ENCODE data around the gene CMIP. TPM values are rescaled to one million over a fixed set of nuclear protein-coding genes. Genes with fewer than 3 reads are reported as not detected.
A peak's percentile ranks its signal among the peaks of the same experiment; 100 is the strongest.

CMIP gene
- total RNA-seq, 1 experiment from 2014 or later, result 12.7 TPM

DNA sequence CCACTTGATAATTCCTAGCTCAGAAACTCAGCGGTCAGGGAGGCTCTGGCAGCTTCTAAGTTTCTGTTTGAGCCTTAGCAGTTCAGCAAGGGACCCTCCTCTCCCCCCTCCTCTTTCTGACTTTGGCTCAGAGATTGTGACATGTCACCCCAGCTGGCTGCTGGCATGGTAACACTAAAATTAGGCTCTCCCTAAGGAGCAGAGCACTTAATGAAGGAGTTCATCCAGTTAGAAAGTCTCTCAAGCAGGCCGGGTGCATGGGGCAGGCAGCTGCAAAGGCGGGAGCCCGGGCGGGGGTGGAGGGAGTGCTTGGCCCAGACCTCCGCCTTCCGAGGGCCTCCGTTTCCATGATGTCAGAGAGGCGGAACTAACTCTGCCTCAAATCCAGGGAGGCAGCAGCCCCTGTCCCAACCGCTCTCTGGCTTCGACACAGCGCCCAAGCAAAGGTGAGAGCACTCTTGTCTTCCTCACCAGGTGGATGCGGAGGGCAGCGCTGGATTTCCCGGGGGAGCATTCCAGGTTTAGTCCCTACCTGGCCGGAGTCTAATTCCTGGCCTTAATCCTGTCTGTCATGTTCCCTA, 206.5 kb downstream of the CMIP start:
- Histone ChIP-seq H3K4me1 (ENCODE audit: low read length) (no peaks in the 10 kb centered on the region), H4K20me1 (ENCODE audit: insufficient read depth, low read depth, low read length) (peaks cover 5% of the 10 kb centered on the region; the same call in 1 of the 2 replicates), H3K27ac (ENCODE audit: low read length) (no peak overlapping the region), H2AFZ (ENCODE audit: low read length) (no peak overlapping the region), H3K4me3 (ENCODE audit: low read length) (no peak overlapping the region), H3K27me3 (ENCODE audit: low read length) (no peaks in the 10 kb centered on the region), H3K9ac (ENCODE audit: low read length) (no peak overlapping the region), H3K4me2 (ENCODE audit: low read depth, low read length, poor library complexity, severe bottlenecking) (no peak overlapping the region), H3K79me2 (ENCODE audit: low read length) (no peaks in the 10 kb centered on the region), H3K9me2 (replicated peaks; ENCODE audit: insufficient read depth, low read length) (no peaks in the 10 kb centered on the region), H3K9me3 (ENCODE audit: low read length) (no peaks in the 10 kb centered on the region), H3K36me3 (ENCODE audit: insufficient read depth, low read length) (no peaks in the 10 kb centered on the region)
- no peak for DNase-seq

DNA sequence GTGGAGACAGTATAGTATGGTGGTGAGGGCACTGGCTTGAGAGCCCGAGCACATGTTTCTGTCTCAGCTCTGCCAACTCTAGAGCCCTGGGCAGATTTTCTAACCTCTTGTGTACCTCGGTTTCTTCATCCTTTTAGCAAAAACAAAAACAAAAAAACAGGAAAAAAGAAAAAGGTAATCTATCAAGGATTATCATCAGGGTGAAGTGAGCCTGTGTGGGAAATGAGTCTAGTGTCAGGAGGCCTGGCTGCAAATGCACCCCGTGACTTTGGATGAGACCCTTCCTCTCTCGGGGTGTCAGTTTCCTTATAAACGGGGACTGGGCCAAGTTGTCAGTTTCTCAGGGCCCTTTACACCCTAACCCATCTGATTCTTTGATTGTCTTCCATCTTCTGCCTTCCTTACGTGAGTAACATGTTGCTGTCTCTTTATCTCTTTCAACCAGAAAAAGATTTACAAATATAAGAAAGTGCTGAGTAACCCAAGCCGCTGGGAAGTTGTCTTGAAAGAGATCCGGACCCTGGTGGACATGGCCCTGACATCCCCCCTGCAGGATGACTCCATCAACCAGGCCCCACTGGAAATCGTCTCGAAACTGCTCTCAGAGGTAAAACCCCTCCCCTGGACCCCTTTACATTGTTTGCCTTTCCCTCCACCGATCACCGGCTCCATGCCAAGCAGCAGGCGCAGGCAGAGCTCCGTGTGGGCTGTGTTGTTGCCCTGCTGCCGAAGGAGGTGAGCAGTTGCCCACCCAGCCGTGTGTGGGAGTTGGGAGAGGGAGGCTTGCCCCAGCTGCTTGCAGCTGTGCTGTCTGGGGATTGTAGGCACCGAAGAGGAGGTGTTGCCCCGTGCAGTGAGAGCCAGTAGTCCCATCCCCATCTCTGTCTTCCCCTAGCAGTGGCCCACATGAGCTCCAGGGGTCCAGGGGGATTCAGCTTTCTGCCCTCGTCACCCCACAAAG, 207.4 kb downstream of the CMIP start:
- H3K9me2 ChIP-seq (replicated peaks; ENCODE audit: insufficient read depth, low read length), result no peaks in the 10 kb centered on the region
- no peaks in the 10 kb centered on the region for H3K36me3 ChIP-seq (ENCODE audit: insufficient read depth, low read length)
- no peak overlapping the region for H3K4me2 ChIP-seq (ENCODE audit: low read depth, low read length, poor library complexity, severe bottlenecking)
- no peaks in the 10 kb centered on the region for H3K9me3 ChIP-seq (ENCODE audit: low read length)
- H2AFZ ChIP-seq (ENCODE audit: low read length), result no peak overlapping the region
- no peaks in the 10 kb centered on the region for H3K79me2 ChIP-seq (ENCODE audit: low read length)
- DNase-seq, result no peak
- H3K27ac ChIP-seq (ENCODE audit: low read length), result no peak overlapping the region
- no peaks in the 10 kb centered on the region for H3K27me3 ChIP-seq (ENCODE audit: low read length)
- H3K4me3 ChIP-seq (ENCODE audit: low read length), result no peak overlapping the region
- H4K20me1 ChIP-seq (ENCODE audit: insufficient read depth, low read depth, low read length), result peaks cover 5% of the 10 kb centered on the region; the same call in 1 of the 2 replicates
- no peaks in the 10 kb centered on the region for H3K4me1 ChIP-seq (ENCODE audit: low read length)
- H3K9ac ChIP-seq (ENCODE audit: low read length), result no peak overlapping the region

DNA sequence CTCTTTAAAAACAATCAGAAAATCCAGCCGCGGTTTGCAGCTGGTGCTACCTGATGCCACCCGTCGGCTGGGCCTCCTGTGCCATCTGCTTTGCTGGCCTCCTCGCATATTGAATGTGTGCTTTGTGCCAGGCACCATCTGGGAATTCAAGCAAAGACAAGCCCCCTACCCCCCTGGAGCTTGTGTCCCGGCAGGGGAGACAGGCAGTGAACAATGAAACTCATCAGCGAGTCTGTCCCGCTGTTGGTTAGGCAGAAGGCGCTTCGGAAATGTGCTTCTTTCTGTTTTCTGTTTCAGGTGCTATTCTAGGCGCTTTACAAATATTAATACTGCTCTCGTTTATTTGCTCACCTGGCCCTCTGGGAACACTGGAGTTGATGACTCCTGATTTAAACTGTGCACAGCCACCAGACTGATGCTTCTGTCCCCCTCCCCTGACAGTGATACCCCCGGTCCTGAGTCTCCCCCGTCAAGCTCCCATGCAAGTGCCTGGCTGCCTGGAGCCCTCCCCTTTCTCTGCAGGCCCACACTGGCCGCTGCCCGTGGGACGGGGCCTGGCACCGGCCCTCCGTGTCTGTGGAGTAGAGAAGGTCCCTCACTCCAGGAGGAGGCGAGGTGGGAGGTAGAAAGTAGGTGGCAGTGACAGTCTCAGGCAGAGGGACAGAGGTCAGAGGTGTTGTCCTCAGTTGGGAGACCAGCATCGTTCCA, 208.3 kb downstream of the CMIP start:
- DNase-seq, result no peak
- Histone ChIP-seq H3K27ac (ENCODE audit: low read length) (no peak overlapping the region), H2AFZ (ENCODE audit: low read length) (no peak overlapping the region), H3K9me3 (ENCODE audit: low read length) (no peaks in the 10 kb centered on the region), H3K27me3 (ENCODE audit: low read length) (no peaks in the 10 kb centered on the region), H3K4me3 (ENCODE audit: low read length) (no peak overlapping the region), H3K79me2 (ENCODE audit: low read length) (no peaks in the 10 kb centered on the region), H3K9me2 (replicated peaks; ENCODE audit: insufficient read depth, low read length) (no peaks in the 10 kb centered on the region), H4K20me1 (ENCODE audit: insufficient read depth, low read depth, low read length) (peaks cover 5% of the 10 kb centered on the region; the same call in 1 of the 2 replicates), H3K9ac (ENCODE audit: low read length) (no peak overlapping the region), H3K36me3 (ENCODE audit: insufficient read depth, low read length) (no peaks in the 10 kb centered on the region), H3K4me1 (ENCODE audit: low read length) (no peaks in the 10 kb centered on the region), H3K4me2 (ENCODE audit: low read depth, low read length, poor library complexity, severe bottlenecking) (no peak overlapping the region)

DNA sequence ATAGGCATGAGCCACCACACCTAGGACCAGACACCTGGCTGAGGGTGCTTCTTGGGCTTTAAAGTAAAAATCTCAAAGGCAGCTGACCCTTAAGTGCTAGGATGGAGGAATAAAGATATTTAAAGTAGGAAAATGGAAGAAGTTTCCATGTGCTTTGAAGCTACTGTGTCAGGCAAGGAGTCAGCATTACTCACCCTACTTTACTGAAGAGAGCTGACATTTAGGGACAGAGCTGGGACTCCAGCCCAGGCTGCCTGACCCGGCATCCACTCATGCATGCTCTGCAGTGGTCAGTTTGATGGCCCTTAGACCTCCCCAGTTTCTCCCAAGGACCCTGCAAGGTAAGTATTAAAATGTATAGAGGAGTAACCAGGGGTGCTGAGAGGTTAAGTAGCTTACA, 209.7 kb downstream of the CMIP start:
- Histone ChIP-seq H3K79me2 (ENCODE audit: low read length) (no peaks in the 10 kb centered on the region), H3K9me2 (replicated peaks; ENCODE audit: insufficient read depth, low read length) (no peaks in the 10 kb centered on the region), H3K27me3 (ENCODE audit: low read length) (no peaks in the 10 kb centered on the region), H3K4me3 (ENCODE audit: low read length) (no peak overlapping the region), H3K9ac (ENCODE audit: low read length) (no peak overlapping the region), H2AFZ (ENCODE audit: low read length) (no peak overlapping the region), H3K4me2 (ENCODE audit: low read depth, low read length, poor library complexity, severe bottlenecking) (no peak overlapping the region), H3K36me3 (ENCODE audit: insufficient read depth, low read length) (no peaks in the 10 kb centered on the region), H3K4me1 (ENCODE audit: low read length) (no peaks in the 10 kb centered on the region), H3K27ac (ENCODE audit: low read length) (no peak overlapping the region), H4K20me1 (ENCODE audit: insufficient read depth, low read depth, low read length) (no peaks in the 10 kb centered on the region; the same call in 1 of the 2 replicates), H3K9me3 (ENCODE audit: low read length) (no peaks in the 10 kb centered on the region)
- DNase-seq, result peak; percentile 35

DNA sequence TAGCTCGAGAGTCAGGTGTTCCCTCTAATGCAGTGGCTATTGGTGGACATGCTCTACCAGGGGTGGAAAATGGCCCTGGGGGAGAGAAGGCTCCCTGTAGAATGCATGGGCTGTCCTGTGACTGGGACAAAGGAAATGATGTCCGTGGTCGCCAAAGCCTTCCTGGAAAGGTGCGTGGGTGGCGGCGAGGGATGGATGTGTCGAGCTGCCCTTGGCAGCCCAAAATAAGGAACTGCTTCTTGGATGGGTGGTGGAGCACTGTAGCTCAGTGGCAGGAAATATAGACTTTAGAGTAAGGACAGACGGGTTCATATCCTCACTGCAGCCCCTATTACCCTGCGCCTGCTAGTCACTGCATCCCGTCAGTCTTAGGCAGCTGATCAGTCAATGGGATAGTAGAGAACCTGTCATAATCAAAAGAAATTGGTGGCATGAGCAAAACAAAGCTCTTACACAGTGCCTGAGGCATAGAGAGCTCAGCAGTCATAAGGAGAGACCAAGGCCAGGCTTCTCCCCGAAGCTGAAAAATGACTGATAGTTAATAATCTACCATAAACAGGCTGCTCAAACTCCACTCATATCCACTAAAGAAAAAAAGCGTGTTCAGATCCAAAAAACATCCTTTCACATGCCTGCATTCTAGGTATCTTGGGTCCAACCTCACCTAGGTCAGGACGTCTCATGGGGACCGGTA, 211.0 kb downstream of the CMIP start:
- Histone ChIP-seq H4K20me1 (ENCODE audit: insufficient read depth, low read depth, low read length) (no peaks in the 10 kb centered on the region), H3K27me3 (ENCODE audit: low read length) (no peaks in the 10 kb centered on the region), H3K9me2 (replicated peaks; ENCODE audit: insufficient read depth, low read length) (no peaks in the 10 kb centered on the region), H3K4me2 (ENCODE audit: low read depth, low read length, poor library complexity, severe bottlenecking) (no peak overlapping the region), H3K4me3 (ENCODE audit: low read length) (no peak overlapping the region), H3K27ac (ENCODE audit: low read length) (no peak overlapping the region), H3K4me1 (ENCODE audit: low read length) (no peaks in the 10 kb centered on the region), H3K36me3 (ENCODE audit: insufficient read depth, low read length) (no peaks in the 10 kb centered on the region), H3K9me3 (ENCODE audit: low read length) (no peaks in the 10 kb centered on the region), H3K79me2 (ENCODE audit: low read length) (no peaks in the 10 kb centered on the region), H2AFZ (ENCODE audit: low read length) (no peak overlapping the region), H3K9ac (ENCODE audit: low read length) (no peak overlapping the region)
- no peak for DNase-seq

DNA sequence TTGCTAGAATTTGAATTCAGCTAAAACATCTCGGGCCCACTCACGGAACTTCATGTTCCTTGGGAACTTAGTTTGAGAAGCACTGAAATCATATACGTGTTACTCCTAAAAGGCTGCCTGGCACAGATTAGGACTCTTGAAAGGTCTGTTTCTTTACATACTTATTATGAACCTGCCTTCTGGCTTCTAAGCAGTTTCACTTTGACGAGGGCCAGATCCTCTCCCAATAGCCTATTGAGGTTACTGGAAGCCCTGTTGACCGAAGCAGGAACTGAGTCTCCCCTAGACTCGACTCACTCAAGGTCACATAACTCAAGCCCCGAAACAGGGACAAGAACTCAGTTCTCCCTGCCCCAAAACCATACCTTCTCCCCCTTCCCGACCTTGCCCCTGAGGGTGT, 212.6 kb downstream of the CMIP start:
- H3K36me3 ChIP-seq (ENCODE audit: insufficient read depth, low read length), result no peaks in the 10 kb centered on the region
- no peak overlapping the region for H3K4me3 ChIP-seq (ENCODE audit: low read length)
- no peak overlapping the region for H3K9ac ChIP-seq (ENCODE audit: low read length)
- no peak overlapping the region for H3K4me2 ChIP-seq (ENCODE audit: low read depth, low read length, poor library complexity, severe bottlenecking)
- H3K9me2 ChIP-seq (replicated peaks; ENCODE audit: insufficient read depth, low read length), result no peaks in the 10 kb centered on the region
- no peak overlapping the region for H3K27ac ChIP-seq (ENCODE audit: low read length)
- no peaks in the 10 kb centered on the region for H3K4me1 ChIP-seq (ENCODE audit: low read length)
- no peaks in the 10 kb centered on the region for H3K79me2 ChIP-seq (ENCODE audit: low read length)
- DNase-seq, result no peak
- no peak overlapping the region for H2AFZ ChIP-seq (ENCODE audit: low read length)
- no peaks in the 10 kb centered on the region for H4K20me1 ChIP-seq (ENCODE audit: insufficient read depth, low read depth, low read length)
- no peaks in the 10 kb centered on the region for H3K9me3 ChIP-seq (ENCODE audit: low read length)
- no peaks in the 10 kb centered on the region for H3K27me3 ChIP-seq (ENCODE audit: low read length)

DNA sequence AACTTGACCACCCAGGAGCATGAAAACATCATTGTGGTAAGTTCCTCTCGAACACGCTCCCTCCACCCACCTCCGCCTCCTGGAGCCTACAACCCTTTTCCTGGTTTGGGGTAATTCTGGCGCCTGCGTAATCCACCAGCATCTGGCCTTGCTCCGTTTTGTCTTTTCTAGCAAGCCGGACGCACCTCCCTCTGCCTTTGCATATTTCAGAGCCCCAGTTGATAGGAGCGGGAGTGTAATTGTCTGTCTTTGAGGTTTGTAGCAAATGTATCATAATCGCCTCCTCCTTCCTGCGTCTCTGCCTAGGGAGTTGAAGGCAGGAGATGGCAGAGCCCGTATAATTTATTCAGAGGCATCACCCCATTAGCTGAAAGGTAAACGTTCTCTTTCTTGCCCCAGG, 213.2 kb downstream of the CMIP start:
- no peak overlapping the region for H3K4me3 ChIP-seq (ENCODE audit: low read length)
- H3K4me2 ChIP-seq (ENCODE audit: low read depth, low read length, poor library complexity, severe bottlenecking), result no peak overlapping the region
- H3K27ac ChIP-seq (ENCODE audit: low read length), result no peak overlapping the region
- H3K4me1 ChIP-seq (ENCODE audit: low read length), result no peaks in the 10 kb centered on the region
- no peaks in the 10 kb centered on the region for H3K36me3 ChIP-seq (ENCODE audit: insufficient read depth, low read length)
- DNase-seq, result no peak
- H3K27me3 ChIP-seq (ENCODE audit: low read length), result no peaks in the 10 kb centered on the region
- no peaks in the 10 kb centered on the region for H3K9me3 ChIP-seq (ENCODE audit: low read length)
- H4K20me1 ChIP-seq (ENCODE audit: insufficient read depth, low read depth, low read length), result no peaks in the 10 kb centered on the region
- no peak overlapping the region for H2AFZ ChIP-seq (ENCODE audit: low read length)
- no peak overlapping the region for H3K9ac ChIP-seq (ENCODE audit: low read length)
- no peaks in the 10 kb centered on the region for H3K9me2 ChIP-seq (replicated peaks; ENCODE audit: insufficient read depth, low read length)
- H3K79me2 ChIP-seq (ENCODE audit: low read length), result no peaks in the 10 kb centered on the region
